ENCODE results near the gene EEIG1.

DNA sequence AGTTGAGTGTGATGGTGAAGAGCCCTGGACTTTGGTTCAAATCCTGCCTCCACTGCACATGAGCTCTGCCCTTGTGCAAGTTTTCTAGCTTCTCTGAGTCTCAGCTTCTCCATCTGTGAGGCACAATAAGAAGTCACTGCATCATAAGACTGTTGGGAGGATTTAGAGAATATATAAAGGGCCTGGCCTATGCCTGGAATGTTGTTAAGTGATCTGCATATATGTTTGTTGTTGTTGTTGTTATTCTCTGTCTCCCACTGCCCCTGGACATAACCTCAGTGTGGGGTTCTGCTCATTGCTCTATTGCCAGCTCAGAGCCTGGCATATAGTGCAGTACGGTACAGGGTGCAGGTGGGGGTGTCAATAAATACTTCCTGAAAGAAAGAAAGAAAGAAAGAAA lies 40.3 kb upstream of the EEIG1 start:
- TF ChIP-seq, protein P1, sequence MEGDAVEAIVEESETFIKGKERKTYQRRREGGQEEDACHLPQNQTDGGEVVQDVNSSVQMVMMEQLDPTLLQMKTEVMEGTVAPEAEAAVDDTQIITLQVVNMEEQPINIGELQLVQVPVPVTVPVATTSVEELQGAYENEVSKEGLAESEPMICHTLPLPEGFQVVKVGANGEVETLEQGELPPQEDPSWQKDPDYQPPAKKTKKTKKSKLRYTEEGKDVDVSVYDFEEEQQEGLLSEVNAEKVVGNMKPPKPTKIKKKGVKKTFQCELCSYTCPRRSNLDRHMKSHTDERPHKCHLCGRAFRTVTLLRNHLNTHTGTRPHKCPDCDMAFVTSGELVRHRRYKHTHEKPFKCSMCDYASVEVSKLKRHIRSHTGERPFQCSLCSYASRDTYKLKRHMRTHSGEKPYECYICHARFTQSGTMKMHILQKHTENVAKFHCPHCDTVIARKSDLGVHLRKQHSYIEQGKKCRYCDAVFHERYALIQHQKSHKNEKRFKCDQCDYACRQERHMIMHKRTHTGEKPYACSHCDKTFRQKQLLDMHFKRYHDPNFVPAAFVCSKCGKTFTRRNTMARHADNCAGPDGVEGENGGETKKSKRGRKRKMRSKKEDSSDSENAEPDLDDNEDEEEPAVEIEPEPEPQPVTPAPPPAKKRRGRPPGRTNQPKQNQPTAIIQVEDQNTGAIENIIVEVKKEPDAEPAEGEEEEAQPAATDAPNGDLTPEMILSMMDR (IDR thresholded peaks at IDR 0.05) = no peak
- no peak for TF ChIP-seq POLR2A (IDR thresholded peaks at IDR 0.05)
